HepG2 (cell line): ENCODE measurements around the gene IFI27L2. TPM values are rescaled to one million over a fixed set of nuclear protein-coding genes. Genes with fewer than 3 reads are reported as not detected.

ENCODE experiments used
- HNRNPUL1 ChIP-seq: fragments of 200-400 bp; formaldehyde crosslinking; IDR thresholded peaks from 2 replicates; pipeline ENCODE4 v1.6.1; 2017; ENCODE audit warnings: low read depth, mild to moderate bottlenecking, low read length, moderate library complexity
- MAF1 ChIP-seq: sonication (generic); formaldehyde crosslinking; IDR thresholded peaks from 2 replicates; pipeline ENCODE4 v1.5.0; 2020; ENCODE audit warnings: missing genetic modification reagents, borderline replicate concordance
- NONO ChIP-seq, 2 experiments: fragments of 450-650 bp in 1 of 2; sonication (generic) in 1 of 2; formaldehyde crosslinking in 1 of 2; IDR thresholded peaks in 1 of 2; conservative IDR thresholded peaks in 1 of 2; 2 replicates each; pipeline versions ENCODE4 v1.6.1 to v1.8.0; 2017 to 2022; ENCODE audit warnings: mild to moderate bottlenecking in 1 of 2, missing genetic modification reagents in 1 of 2, moderate library complexity in 1 of 2
- ZFX ChIP-seq: sonication (generic); formaldehyde crosslinking; IDR thresholded peaks from 2 replicates; pipeline ENCODE4 v1.4.0; 2020; ENCODE audit warnings: mild to moderate bottlenecking, low read depth, missing genetic modification reagents, moderate library complexity
- ZNF205 ChIP-seq: IDR thresholded peaks from 2 replicates; pipeline ENCODE4 v1.6.1; 2018; ENCODE audit warnings: missing biosample characterization, missing genetic modification reagents
- ZNF224 ChIP-seq: sonication (generic); formaldehyde crosslinking; IDR thresholded peaks from 2 replicates; pipeline ENCODE4 v1.5.0; 2020; ENCODE audit warnings: mild to moderate bottlenecking, missing genetic modification reagents
- ZNF468 ChIP-seq: sonication (generic); formaldehyde crosslinking; IDR thresholded peaks from 2 replicates; pipeline ENCODE4 v1.8.0; 2022; ENCODE audit warnings: mild to moderate bottlenecking, moderate library complexity, missing genetic modification reagents
- polyA plus RNA-seq, 8 experiments: library from polyadenylated mRNA; depleted of rRNA in 3 of 8; stranded (reverse) in 7 of 8; unstranded in 1 of 8; fragments of >200 nt; fragmentation: Illumina TruSeq in 4 of 8; extraction: Trizol in 4 of 8; gene quantifications; 2 replicates each; pipeline versions ENCODE4 v1.2.1 to v1.2.3, GENCODE V29; 2011 to 2016; ENCODE audit warnings: low read depth in 4 of 8, missing spikeins in 1 of 8, mixed read lengths in 1 of 8; ENCODE audit not compliant: insufficient read depth in 1 of 8
- total RNA-seq, 5 experiments: library from RNA; depleted of rRNA; stranded (reverse); fragments of >200 nt; fragmentation: Illumina TruSeq; extraction: Trizol; gene quantifications; 2 replicates each; pipeline ENCODE4 v1.2.3, GENCODE V29; 2016; ENCODE audit warnings: low read depth in 1 of 5
- TF ChIP-seq, protein P1 (sequence below): sonication (generic); formaldehyde crosslinking; IDR thresholded peaks from 2 replicates; pipeline ENCODE4 v1.8.0; 2022; ENCODE audit warnings: mild to moderate bottlenecking, missing genetic modification reagents, moderate library complexity
- TF ChIP-seq, protein P2 (sequence below): sonication (generic); formaldehyde crosslinking; IDR thresholded peaks from 2 replicates; pipeline ENCODE4 v1.5.0; 2020; ENCODE audit warnings: mild to moderate bottlenecking, missing genetic modification reagents
- TF ChIP-seq, protein P3 (sequence below): sonication (generic); formaldehyde crosslinking; IDR thresholded peaks from 2 replicates; pipeline ENCODE4; 2020; ENCODE audit warnings: missing genetic modification reagents, mild to moderate bottlenecking, borderline replicate concordance
- TF ChIP-seq, protein P4 (sequence below): sonication (generic); formaldehyde crosslinking; IDR thresholded peaks from 2 replicates; pipeline ENCODE4 v1.5.0; 2020; ENCODE audit warnings: mild to moderate bottlenecking, missing genetic modification reagents, borderline replicate concordance

IFI27L2 gene
- total and polyA plus RNA-seq, 2 of the 13 experiments (the other 11 are each of a cell fraction or from before 2014, with no cell fraction given) = 4.3 to 4.8 TPM

DNA sequence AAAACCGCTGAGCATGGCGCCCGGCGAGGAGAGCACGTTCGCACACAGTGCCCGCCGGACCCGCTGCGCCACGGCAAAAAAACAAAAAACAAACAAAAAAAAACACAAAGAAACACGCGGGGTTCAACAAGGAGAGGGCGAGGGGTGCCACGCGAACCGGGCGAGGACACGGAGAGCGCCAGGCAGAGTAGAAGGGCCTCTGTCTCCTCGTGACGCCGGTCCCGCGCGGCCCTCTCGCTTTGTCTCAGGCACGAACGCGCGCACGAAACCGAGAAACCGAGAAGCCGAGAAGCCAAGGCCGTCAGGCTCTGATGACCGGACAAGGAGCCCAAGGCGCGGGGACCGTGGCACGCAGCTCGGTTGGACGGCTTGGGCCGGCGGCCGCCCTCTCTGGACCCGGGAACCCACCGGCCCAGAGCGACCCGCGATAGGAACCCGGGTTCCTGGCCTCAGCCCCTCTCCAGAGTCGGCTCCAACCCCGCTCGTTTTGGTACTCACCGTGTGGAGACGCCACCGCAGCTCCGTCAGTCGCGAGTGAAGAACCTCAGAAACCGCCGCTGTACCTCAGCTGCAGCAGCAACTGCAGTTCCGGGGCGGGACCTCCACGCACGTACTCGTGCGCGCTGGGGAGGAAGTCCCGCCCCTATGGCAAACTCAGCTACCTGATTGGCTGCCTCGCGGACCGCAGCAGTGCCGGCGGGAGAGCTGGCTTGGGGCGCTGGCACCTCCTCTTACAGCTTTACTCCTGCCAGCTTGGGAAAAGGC lies 48.6 kb downstream of the IFI27L2 start, which contains the start of the genes DDX24 and IFI27L1 (continued):
- TF ChIP-seq ZFX (peak; percentile 69), NONO (IDR thresholded peaks at IDR 0.05) (no peak), NONO (CRISPR knock-in tag; conservative IDR thresholded peaks at IDR 0.05) (peak; percentile 81), ZNF205 (CRISPR knock-in tag) (no peak), HNRNPUL1 (no peak), ZNF468 (no peak), MAF1 (CRISPR knock-in tag) (no peak), ZNF224 (no peak)
- TF ChIP-seq, protein P1, sequence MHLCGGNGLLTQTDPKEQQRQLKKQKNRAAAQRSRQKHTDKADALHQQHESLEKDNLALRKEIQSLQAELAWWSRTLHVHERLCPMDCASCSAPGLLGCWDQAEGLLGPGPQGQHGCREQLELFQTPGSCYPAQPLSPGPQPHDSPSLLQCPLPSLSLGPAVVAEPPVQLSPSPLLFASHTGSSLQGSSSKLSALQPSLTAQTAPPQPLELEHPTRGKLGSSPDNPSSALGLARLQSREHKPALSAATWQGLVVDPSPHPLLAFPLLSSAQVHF = peak; percentile 53; the same call in 1 of the 2 replicates
- TF ChIP-seq, protein P2, sequence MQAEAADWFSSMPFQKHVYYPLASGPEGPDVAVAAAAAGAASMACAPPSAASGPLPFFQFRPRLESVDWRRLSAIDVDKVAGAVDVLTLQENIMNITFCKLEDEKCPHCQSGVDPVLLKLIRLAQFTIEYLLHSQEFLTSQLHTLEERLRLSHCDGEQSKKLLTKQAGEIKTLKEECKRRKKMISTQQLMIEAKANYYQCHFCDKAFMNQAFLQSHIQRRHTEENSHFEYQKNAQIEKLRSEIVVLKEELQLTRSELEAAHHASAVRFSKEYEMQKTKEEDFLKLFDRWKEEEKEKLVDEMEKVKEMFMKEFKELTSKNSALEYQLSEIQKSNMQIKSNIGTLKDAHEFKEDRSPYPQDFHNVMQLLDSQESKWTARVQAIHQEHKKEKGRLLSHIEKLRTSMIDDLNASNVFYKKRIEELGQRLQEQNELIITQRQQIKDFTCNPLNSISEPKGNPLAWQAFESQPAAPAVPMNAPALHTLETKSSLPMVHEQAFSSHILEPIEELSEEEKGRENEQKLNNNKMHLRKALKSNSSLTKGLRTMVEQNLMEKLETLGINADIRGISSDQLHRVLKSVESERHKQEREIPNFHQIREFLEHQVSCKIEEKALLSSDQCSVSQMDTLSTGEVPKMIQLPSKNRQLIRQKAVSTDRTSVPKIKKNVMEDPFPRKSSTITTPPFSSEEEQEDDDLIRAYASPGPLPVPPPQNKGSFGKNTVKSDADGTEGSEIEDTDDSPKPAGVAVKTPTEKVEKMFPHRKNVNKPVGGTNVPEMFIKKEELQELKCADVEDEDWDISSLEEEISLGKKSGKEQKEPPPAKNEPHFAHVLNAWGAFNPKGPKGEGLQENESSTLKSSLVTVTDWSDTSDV (CRISPR knock-in tag) = peak; percentile 43; the same call in 1 of the 2 replicates
- TF ChIP-seq, protein P3, sequence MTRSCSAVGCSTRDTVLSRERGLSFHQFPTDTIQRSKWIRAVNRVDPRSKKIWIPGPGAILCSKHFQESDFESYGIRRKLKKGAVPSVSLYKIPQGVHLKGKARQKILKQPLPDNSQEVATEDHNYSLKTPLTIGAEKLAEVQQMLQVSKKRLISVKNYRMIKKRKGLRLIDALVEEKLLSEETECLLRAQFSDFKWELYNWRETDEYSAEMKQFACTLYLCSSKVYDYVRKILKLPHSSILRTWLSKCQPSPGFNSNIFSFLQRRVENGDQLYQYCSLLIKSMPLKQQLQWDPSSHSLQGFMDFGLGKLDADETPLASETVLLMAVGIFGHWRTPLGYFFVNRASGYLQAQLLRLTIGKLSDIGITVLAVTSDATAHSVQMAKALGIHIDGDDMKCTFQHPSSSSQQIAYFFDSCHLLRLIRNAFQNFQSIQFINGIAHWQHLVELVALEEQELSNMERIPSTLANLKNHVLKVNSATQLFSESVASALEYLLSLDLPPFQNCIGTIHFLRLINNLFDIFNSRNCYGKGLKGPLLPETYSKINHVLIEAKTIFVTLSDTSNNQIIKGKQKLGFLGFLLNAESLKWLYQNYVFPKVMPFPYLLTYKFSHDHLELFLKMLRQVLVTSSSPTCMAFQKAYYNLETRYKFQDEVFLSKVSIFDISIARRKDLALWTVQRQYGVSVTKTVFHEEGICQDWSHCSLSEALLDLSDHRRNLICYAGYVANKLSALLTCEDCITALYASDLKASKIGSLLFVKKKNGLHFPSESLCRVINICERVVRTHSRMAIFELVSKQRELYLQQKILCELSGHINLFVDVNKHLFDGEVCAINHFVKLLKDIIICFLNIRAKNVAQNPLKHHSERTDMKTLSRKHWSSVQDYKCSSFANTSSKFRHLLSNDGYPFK (CRISPR knock-in tag) = peak; percentile 56; the same call in 1 of the 2 replicates
- TF ChIP-seq, protein P4, sequence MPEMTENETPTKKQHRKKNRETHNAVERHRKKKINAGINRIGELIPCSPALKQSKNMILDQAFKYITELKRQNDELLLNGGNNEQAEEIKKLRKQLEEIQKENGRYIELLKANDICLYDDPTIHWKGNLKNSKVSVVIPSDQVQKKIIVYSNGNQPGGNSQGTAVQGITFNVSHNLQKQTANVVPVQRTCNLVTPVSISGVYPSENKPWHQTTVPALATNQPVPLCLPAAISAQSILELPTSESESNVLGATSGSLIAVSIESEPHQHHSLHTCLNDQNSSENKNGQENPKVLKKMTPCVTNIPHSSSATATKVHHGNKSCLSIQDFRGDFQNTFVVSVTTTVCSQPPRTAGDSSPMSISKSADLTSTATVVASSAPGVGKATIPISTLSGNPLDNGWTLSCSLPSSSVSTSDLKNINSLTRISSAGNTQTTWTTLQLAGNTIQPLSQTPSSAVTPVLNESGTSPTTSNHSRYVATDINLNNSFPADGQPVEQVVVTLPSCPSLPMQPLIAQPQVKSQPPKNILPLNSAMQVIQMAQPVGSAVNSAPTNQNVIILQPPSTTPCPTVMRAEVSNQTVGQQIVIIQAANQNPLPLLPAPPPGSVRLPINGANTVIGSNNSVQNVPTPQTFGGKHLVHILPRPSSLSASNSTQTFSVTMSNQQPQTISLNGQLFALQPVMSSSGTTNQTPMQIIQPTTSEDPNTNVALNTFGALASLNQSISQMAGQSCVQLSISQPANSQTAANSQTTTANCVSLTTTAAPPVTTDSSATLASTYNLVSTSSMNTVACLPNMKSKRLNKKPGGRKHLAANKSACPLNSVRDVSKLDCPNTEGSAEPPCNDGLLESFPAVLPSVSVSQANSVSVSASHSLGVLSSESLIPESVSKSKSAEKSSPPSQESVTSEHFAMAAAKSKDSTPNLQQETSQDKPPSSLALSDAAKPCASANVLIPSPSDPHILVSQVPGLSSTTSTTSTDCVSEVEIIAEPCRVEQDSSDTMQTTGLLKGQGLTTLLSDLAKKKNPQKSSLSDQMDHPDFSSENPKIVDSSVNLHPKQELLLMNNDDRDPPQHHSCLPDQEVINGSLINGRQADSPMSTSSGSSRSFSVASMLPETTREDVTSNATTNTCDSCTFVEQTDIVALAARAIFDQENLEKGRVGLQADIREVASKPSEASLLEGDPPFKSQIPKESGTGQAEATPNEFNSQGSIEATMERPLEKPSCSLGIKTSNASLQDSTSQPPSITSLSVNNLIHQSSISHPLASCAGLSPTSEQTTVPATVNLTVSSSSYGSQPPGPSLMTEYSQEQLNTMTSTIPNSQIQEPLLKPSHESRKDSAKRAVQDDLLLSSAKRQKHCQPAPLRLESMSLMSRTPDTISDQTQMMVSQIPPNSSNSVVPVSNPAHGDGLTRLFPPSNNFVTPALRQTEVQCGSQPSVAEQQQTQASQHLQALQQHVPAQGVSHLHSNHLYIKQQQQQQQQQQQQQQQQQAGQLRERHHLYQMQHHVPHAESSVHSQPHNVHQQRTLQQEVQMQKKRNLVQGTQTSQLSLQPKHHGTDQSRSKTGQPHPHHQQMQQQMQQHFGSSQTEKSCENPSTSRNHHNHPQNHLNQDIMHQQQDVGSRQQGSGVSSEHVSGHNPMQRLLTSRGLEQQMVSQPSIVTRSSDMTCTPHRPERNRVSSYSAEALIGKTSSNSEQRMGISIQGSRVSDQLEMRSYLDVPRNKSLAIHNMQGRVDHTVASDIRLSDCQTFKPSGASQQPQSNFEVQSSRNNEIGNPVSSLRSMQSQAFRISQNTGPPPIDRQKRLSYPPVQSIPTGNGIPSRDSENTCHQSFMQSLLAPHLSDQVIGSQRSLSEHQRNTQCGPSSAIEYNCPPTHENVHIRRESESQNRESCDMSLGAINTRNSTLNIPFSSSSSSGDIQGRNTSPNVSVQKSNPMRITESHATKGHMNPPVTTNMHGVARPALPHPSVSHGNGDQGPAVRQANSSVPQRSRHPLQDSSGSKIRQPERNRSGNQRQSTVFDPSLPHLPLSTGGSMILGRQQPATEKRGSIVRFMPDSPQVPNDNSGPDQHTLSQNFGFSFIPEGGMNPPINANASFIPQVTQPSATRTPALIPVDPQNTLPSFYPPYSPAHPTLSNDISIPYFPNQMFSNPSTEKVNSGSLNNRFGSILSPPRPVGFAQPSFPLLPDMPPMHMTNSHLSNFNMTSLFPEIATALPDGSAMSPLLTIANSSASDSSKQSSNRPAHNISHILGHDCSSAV (CRISPR knock-in tag) = 0 out of 2 replicates have a peak, but pooled peaks have one; percentile 45
